H9 (cell line): ENCODE results near the gene CHRNA4. TPM values are rescaled to one million over a fixed set of nuclear protein-coding genes. Genes with fewer than 3 reads are reported as not detected.

Source experiments
- DNase-seq: peaks from one replicate; pipeline ENCODE4 v3.0.0-alpha.2; 2017
- H2AFZ ChIP-seq: one replicate; pipeline ENCODE4 v1.6.1; 2013; ENCODE audit warnings: mild to moderate bottlenecking, low read length, control low read depth, moderate library complexity
- H2AK5ac ChIP-seq: 2 replicates; pipeline ENCODE4 v1.6.1; 2013; ENCODE audit warnings: low read length, control low read depth, mixed read lengths; ENCODE audit not compliant: insufficient read length
- H2BK120ac ChIP-seq: one replicate; pipeline ENCODE4 v1.6.1; 2013; ENCODE audit warnings: low read depth, mild to moderate bottlenecking, low read length, control low read depth, inconsistent platforms; ENCODE audit not compliant: poor library complexity, severe bottlenecking
- H2BK12ac ChIP-seq: 2 replicates; pipeline ENCODE4 v1.6.1; 2013; ENCODE audit warnings: low read length, control low read depth, mixed read lengths, low read depth; ENCODE audit not compliant: insufficient read length
- H2BK15ac ChIP-seq: 2 replicates; pipeline ENCODE4 v1.6.1; 2013; ENCODE audit warnings: low read depth, low read length, control low read depth
- H2BK20ac ChIP-seq: one replicate; pipeline ENCODE4 v1.6.1; 2013; ENCODE audit warnings: low read depth, mild to moderate bottlenecking, low read length, control low read depth, inconsistent platforms; ENCODE audit not compliant: poor library complexity, severe bottlenecking
- H2BK5ac ChIP-seq: 2 replicates; pipeline ENCODE4 v1.6.1; 2013; ENCODE audit warnings: low read length, control low read depth, mixed read lengths; ENCODE audit not compliant: insufficient read length
- H3K14ac ChIP-seq: 2 replicates; pipeline ENCODE4 v1.6.1; 2013; ENCODE audit warnings: low read length, control low read depth; ENCODE audit not compliant: insufficient read depth
- H3K18ac ChIP-seq: 2 replicates; pipeline ENCODE4 v1.6.1; 2013; ENCODE audit warnings: low read depth, mild to moderate bottlenecking, mixed read lengths, low read length, control low read depth; ENCODE audit not compliant: insufficient read length
- H3K23ac ChIP-seq: 2 replicates; pipeline ENCODE4 v1.6.1; 2013; ENCODE audit warnings: low read length, control low read depth, mixed read lengths, low read depth; ENCODE audit not compliant: insufficient read length
- H3K23me2 ChIP-seq: 2 replicates; pipeline ENCODE4 v1.6.1; 2013; ENCODE audit warnings: low read depth, mild to moderate bottlenecking, mixed read lengths, low read length, control low read depth; ENCODE audit not compliant: insufficient read length, poor library complexity, severe bottlenecking
- H3K27ac ChIP-seq: 2 replicates; pipeline ENCODE4 v1.5.1; 2013; ENCODE audit warnings: low read length, control low read depth, mixed read lengths, low read depth; ENCODE audit not compliant: insufficient read length
- H3K27me3 ChIP-seq: 2 replicates; pipeline ENCODE4 v1.6.1; 2013; ENCODE audit warnings: low read length, control low read depth, inconsistent platforms; ENCODE audit not compliant: insufficient read depth
- H3K4ac ChIP-seq: 2 replicates; pipeline ENCODE4 v1.6.1; 2013; ENCODE audit warnings: low read depth, mild to moderate bottlenecking, control low read depth, inconsistent platforms, low read length, moderate library complexity
- H3K4me1 ChIP-seq: 2 replicates; pipeline ENCODE4 v1.6.1; 2013; ENCODE audit warnings: low read length, control low read depth, inconsistent platforms; ENCODE audit not compliant: insufficient read depth
- H3K4me2 ChIP-seq: 2 replicates; pipeline ENCODE4 v1.6.1; 2013; ENCODE audit warnings: low read length, control low read depth, mixed read lengths; ENCODE audit not compliant: insufficient read length, insufficient read depth
- H3K56ac ChIP-seq: 2 replicates; pipeline ENCODE4 v1.6.1; 2013; ENCODE audit warnings: low read depth, mild to moderate bottlenecking, mixed read lengths, low read length, control low read depth; ENCODE audit not compliant: insufficient read length
- H3K79me1 ChIP-seq: 2 replicates; pipeline ENCODE4 v1.6.1; 2013; ENCODE audit warnings: low read depth, mild to moderate bottlenecking, moderate library complexity, low read length, control low read depth, inconsistent platforms; ENCODE audit not compliant: insufficient read depth, poor library complexity, severe bottlenecking
- H3K79me2 ChIP-seq: 2 replicates; pipeline ENCODE4 v1.6.1; 2013; ENCODE audit warnings: low read length, control low read depth, inconsistent platforms; ENCODE audit not compliant: insufficient read depth
- H3K9ac ChIP-seq: 2 replicates; pipeline ENCODE4 v1.6.1; 2013; ENCODE audit warnings: low read length, control low read depth, mixed read lengths; ENCODE audit not compliant: insufficient read length; ENCODE audit errors: extremely low read depth
- H3K9me3 ChIP-seq: one replicate; pipeline ENCODE4 v1.6.1; 2013; ENCODE audit warnings: low read depth, low read length, inconsistent platforms; ENCODE audit not compliant: control insufficient read depth
- H3T11ph ChIP-seq: one replicate; pipeline ENCODE4 v1.6.1; 2013; ENCODE audit warnings: mild to moderate bottlenecking, low read length, control low read depth, inconsistent platforms
- H4K20me1 ChIP-seq: one replicate; pipeline ENCODE4 v1.6.1; 2013; ENCODE audit not compliant: control insufficient read depth, insufficient read length, insufficient read depth
- H4K5ac ChIP-seq: 2 replicates; pipeline ENCODE4 v1.6.1; 2013; ENCODE audit warnings: low read depth, mild to moderate bottlenecking, mixed read lengths, low read length, control low read depth; ENCODE audit not compliant: insufficient read length
- H4K8ac ChIP-seq: replicated peaks from 2 replicates; pipeline ENCODE4 v1.6.1; 2013; ENCODE audit warnings: low read length, control low read depth, mixed read lengths, low read depth; ENCODE audit not compliant: insufficient read length
- H4K91ac ChIP-seq: 2 replicates; pipeline ENCODE4 v1.6.1; 2013; ENCODE audit warnings: low read depth, mild to moderate bottlenecking, moderate library complexity, mixed read lengths, low read length, control low read depth; ENCODE audit not compliant: insufficient read length
- H3K27ac Mint-ChIP-seq, 3 experiments: 2 replicates in 2 of 3; 3 replicates in 1 of 3; pipeline ENCODE4 v1.8.0; 2020 to 2021; ENCODE audit warnings: mixed read lengths in 3 of 3, mild to moderate bottlenecking in 1 of 3, moderate library complexity in 1 of 3
- H3K27me3 Mint-ChIP-seq: 2 replicates; pipeline ENCODE4 v1.8.0; 2021; ENCODE audit warnings: low read depth, mild to moderate bottlenecking, moderate library complexity, mixed read lengths
- H3K36me3 Mint-ChIP-seq, 3 experiments: 2 replicates in 2 of 3; 3 replicates in 1 of 3; pipeline ENCODE4 v1.8.0; 2020 to 2021; ENCODE audit warnings: low read depth in 3 of 3, mixed read lengths in 3 of 3; ENCODE audit not compliant: insufficient read depth in 1 of 3
- H3K4me1 Mint-ChIP-seq, 2 experiments: 2 replicates each; pipeline ENCODE4 v1.8.0; 2020; ENCODE audit warnings: mixed read lengths in 2 of 2
- H3K4me3 Mint-ChIP-seq, 2 experiments: 2 replicates in 1 of 2; 3 replicates in 1 of 2; pipeline ENCODE4 v1.8.0; 2020 to 2021; ENCODE audit warnings: mild to moderate bottlenecking in 2 of 2, mixed read lengths in 2 of 2, moderate library complexity in 1 of 2
- H3K9me3 Mint-ChIP-seq, 2 experiments: 2 replicates in 1 of 2; 3 replicates in 1 of 2; pipeline ENCODE4 v1.8.0; 2020; ENCODE audit warnings: mild to moderate bottlenecking in 2 of 2, mixed read lengths in 2 of 2, moderate library complexity in 1 of 2
- CTCF ChIP-seq: fragments of 200-600 bp; sonication (generic); conservative IDR thresholded peaks from 3 replicates; pipeline ENCODE4 v1.8.0; 2021; ENCODE audit warnings: antibody characterized with exemption, mild to moderate bottlenecking
- WGBS: extraction: QIAGEN DNeasy Blood & Tissue Kit; methylation state at CpG from one replicate; pipeline ENCODE4 v1.1.7; 2013; ENCODE audit warnings: missing lambda C conversion rate, low lambda C conversion rate, mixed read lengths; ENCODE audit not compliant: insufficient read length; ENCODE audit errors: extremely low coverage; 5-methylcytosine and 5-hydroxymethylcytosine counted together
- total RNA-seq: library from RNA; stranded (reverse); gene quantifications from 2 replicates; pipeline ENCODE4 v1.2.1, GENCODE V29; 2021

CHRNA4 gene
- total RNA-seq, 1 experiment from 2014 or later = 2.5 TPM

DNA sequence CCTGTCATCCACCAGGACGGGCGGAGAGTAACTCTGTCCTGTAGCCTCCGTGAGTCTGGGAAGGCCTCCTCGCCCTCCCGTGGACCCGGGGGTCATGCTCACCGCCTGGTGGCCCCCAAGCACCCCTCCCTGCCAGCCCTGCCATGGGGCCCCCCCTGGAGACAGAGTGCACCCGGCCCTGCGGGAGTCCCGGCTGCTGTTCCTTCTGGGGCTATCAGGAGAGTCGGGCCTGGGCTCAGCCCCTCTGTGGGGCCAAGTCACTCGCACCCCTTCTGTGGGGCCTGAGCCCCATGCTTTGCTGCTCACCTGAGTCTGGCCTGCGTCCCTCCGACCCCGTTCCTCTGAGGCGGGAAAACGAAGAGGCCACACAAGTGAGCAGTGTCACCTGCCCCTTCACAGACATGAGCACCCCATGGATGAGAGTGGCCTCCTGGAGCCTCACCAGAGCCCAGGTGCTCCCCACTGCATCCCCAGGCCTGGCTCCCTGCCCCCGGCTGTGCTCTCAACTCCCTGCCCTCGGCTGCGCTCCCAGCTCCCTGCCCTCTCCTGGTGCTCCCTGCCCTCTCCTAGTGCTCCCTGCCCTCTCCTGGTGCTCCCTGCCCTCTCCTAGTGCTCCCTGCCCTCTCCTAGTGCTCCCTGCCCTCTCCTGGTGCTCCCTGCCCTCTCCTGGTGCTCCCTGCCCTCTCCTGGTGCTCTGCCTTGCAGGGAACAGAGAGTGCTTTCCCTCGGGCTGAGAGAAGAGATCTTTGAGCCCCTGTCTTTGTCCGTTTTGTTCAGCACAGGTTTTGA is 4.6 kb upstream of the CHRNA4 start:
- H3T11ph ChIP-seq = no peak overlapping the region
- peaks cover 6% of the 10 kb centered on the region for H3K23me2 ChIP-seq
- H3K4me2 ChIP-seq = no peak overlapping the region
- H3K27ac ChIP-seq = no peak overlapping the region
- no peaks in the 10 kb centered on the region for H3K79me1 ChIP-seq
- peaks cover 2% of the 10 kb centered on the region for H4K20me1 ChIP-seq
- H2AFZ ChIP-seq = no peak overlapping the region
- no CpG with 5 or more reads among the region's 22 CpGs for whole genome bisulfite sequencing
- no peaks in the 10 kb centered on the region for H3K27me3 ChIP-seq
- no peak overlapping the region for H2BK5ac ChIP-seq
- Mint-ChIP-seq H3K36me3 (no peaks in the 10 kb centered on the region), H3K4me3 (no peak overlapping the region), H3K4me1 (peaks cover 14 to 30% of the 10 kb centered on the region in 2 experiments), H3K27me3 (peaks cover 21% of the 10 kb centered on the region), H3K27ac (no peak overlapping the region), H3K9me3 (no peaks in the 10 kb centered on the region; a peak in 1 of 5 replicates)
- no peaks in the 10 kb centered on the region for H3K9me3 ChIP-seq
- H2AK5ac ChIP-seq = no peak overlapping the region
- H3K79me2 ChIP-seq = no peaks in the 10 kb centered on the region
- no peak overlapping the region; the same call in 1 of the 2 replicates for H3K14ac ChIP-seq
- no peaks in the 10 kb centered on the region; the same call in 1 of the 2 replicates for H3K4me1 ChIP-seq
- H3K56ac ChIP-seq = no peak overlapping the region
- no peak overlapping the region for H3K4ac ChIP-seq
- H2BK20ac ChIP-seq = no peak overlapping the region
- TF ChIP-seq CTCF = no peak
- H2BK12ac ChIP-seq = no peak overlapping the region
- no peak overlapping the region for H4K91ac ChIP-seq
- no peak overlapping the region for H4K8ac ChIP-seq
- no peak overlapping the region for H3K23ac ChIP-seq
- no peak for DNase-seq
- H2BK15ac ChIP-seq = no peak overlapping the region
- H3K9ac ChIP-seq = no peak overlapping the region
- no peak overlapping the region for H3K18ac ChIP-seq
- H4K5ac ChIP-seq = no peak overlapping the region
- no peak overlapping the region for H2BK120ac ChIP-seq
